GM12878 (cell line): ENCODE results near the gene PHGDH. TPM values are rescaled to one million over a fixed set of nuclear protein-coding genes. Genes with fewer than 3 reads are reported as not detected.

Source experiments
- ATAC-seq: fragments of 200-7000 bp; cut with Tn5 transposase; 3 replicates; pipeline ENCODE4 v1.9.1; 2020; ENCODE audit warnings: mild to moderate bottlenecking, moderate library complexity
- BruUV-seq: library from RNA; stranded (reverse); fragments of 400-500 nt; replicated peaks from 2 replicates; lab custom pipeline; 2021; lab: Mats Ljungman, UMichigan
- CTCF ChIA-PET: fragments of 300-600 bp; sonication (Branson Sonifier 250); formaldehyde crosslinking; extraction: SDS; loops from one replicate; lab custom pipeline; 2021; ENCODE audit warnings: inconsistent platforms; lab: Yijun Ruan, JAX
- POLR2A ChIA-PET: fragments of 350-600 bp; formaldehyde crosslinking; extraction: SDS; loops from one replicate; lab custom pipeline; 2021; ENCODE audit warnings: inconsistent platforms; lab: Charles Lee
- RAD21 ChIA-PET: fragments of 300-600 bp; sonication (Branson Sonifier 250); formaldehyde crosslinking; loops from one replicate; lab custom pipeline; 2023; ENCODE audit warnings: antibody characterized with exemption; ENCODE audit not compliant: unreplicated experiment; lab: Charles Lee
- SMC1A ChIA-PET: fragments of 300-600 bp; sonication (Branson Sonifier 250); formaldehyde crosslinking; loops from one replicate; lab custom pipeline; 2023; ENCODE audit not compliant: unreplicated experiment, uncharacterized antibody; lab: Charles Lee
- DNase-seq: peaks from one replicate; pipeline ENCODE4 v3.0.0-alpha.2; 2011; ENCODE audit warnings: low read depth, low spot score
- FAIRE-seq: peaks from 3 replicates; lab custom pipeline; 2011; peaks lifted over from hg19 to GRCh38; lab: Jason Lieb, UNC
- H2AFZ ChIP-seq: 2 replicates; pipeline ENCODE4 v1.6.0; 2011; ENCODE audit warnings: low read depth, low read length, control low read depth; ENCODE audit not compliant: control insufficient read depth
- H3K27ac ChIP-seq: 2 replicates; pipeline ENCODE4 v1.5.1; 2011; ENCODE audit warnings: control low read depth; ENCODE audit not compliant: control insufficient read depth, insufficient read depth
- H3K27me3 ChIP-seq, 2 experiments: replicated peaks in 1 of 2; 2 replicates each; pipeline versions ENCODE4 v1.6.0 to v1.6.1; 2011; ENCODE audit warnings: low read length in 1 of 2; ENCODE audit not compliant: control insufficient read depth in 2 of 2, insufficient read depth in 2 of 2
- H3K36me3 ChIP-seq, 2 experiments: 2 replicates each; pipeline ENCODE4 v1.5.1; 2011; ENCODE audit warnings: low read length in 1 of 2; ENCODE audit not compliant: control insufficient read depth in 2 of 2, insufficient read depth in 2 of 2
- H3K4me1 ChIP-seq: 2 replicates; pipeline ENCODE4 v1.6.1; 2011; ENCODE audit warnings: mild to moderate bottlenecking, low read length, moderate library complexity, mixed read lengths; ENCODE audit not compliant: control insufficient read depth, insufficient read depth
- H3K4me2 ChIP-seq: 2 replicates; pipeline ENCODE4 v1.6.0; 2011; ENCODE audit warnings: control low read depth; ENCODE audit not compliant: control insufficient read depth, insufficient read depth
- H3K4me3 ChIP-seq: fragments of 200-600 bp; sonication (generic); 2 replicates; pipeline ENCODE4 v1.5.1; 2016
- H3K79me2 ChIP-seq: 2 replicates; pipeline ENCODE4 v1.6.0; 2011; ENCODE audit warnings: low read length; ENCODE audit not compliant: control insufficient read depth, insufficient read depth
- H3K9ac ChIP-seq: 2 replicates; pipeline ENCODE4 v1.8.0; 2011; ENCODE audit warnings: low read length, control low read depth, mixed read lengths; ENCODE audit not compliant: control insufficient read depth, insufficient read depth
- H3K9me3 ChIP-seq: replicated peaks from 3 replicates; pipeline ENCODE4 v1.5.1; 2011; ENCODE audit warnings: mild to moderate bottlenecking, low read length; ENCODE audit not compliant: control insufficient read depth, insufficient read depth
- H4K20me1 ChIP-seq: 2 replicates; pipeline ENCODE4 v1.6.0; 2011; ENCODE audit not compliant: control insufficient read depth, insufficient read depth
- BCL11A ChIP-seq: IDR thresholded peaks from 2 replicates; pipeline ENCODE4 v1.6.1; 2011; ENCODE audit warnings: low read depth, low read length
- CHD2 ChIP-seq: IDR thresholded peaks from 2 replicates; pipeline ENCODE4 v1.6.1; 2011; ENCODE audit warnings: low read depth, low read length, improper control_type of control experiment, borderline replicate concordance
- CREM ChIP-seq: IDR thresholded peaks from 2 replicates; pipeline ENCODE4 v1.6.1; 2014; ENCODE audit warnings: antibody characterized with exemption, low read depth
- IRF3 ChIP-seq: fragments of 450-650 bp; IDR thresholded peaks from 2 replicates; pipeline ENCODE4 v1.6.1; 2014; ENCODE audit warnings: mild to moderate bottlenecking
- IRF4 ChIP-seq: IDR thresholded peaks from 2 replicates; pipeline ENCODE4 v1.6.1; 2011; ENCODE audit warnings: low read depth, low read length
- NKRF ChIP-seq: fragments of 450-650 bp; conservative IDR thresholded peaks from 2 replicates; pipeline ENCODE4 v1.6.1; 2017; ENCODE audit warnings: mild to moderate bottlenecking, moderate library complexity
- RB1 ChIP-seq: fragments of 450-650 bp; formaldehyde crosslinking; IDR thresholded peaks from 2 replicates; pipeline ENCODE4 v1.6.1; 2017; ENCODE audit warnings: mild to moderate bottlenecking, borderline replicate concordance
- USF2 ChIP-seq: IDR thresholded peaks from 2 replicates; pipeline ENCODE4 v1.6.1; 2011; ENCODE audit warnings: low read depth, low read length, improper control_type of control experiment, borderline replicate concordance
- ZZZ3 ChIP-seq: IDR thresholded peaks from 2 replicates; pipeline ENCODE4 v1.6.1; 2011; ENCODE audit warnings: low read depth; ENCODE audit not compliant: control insufficient read depth, insufficient read length
- WGBS: methylation state at CpG from one replicate; pipeline ENCODE4 v1.1.6; 2016; ENCODE audit warnings: low lambda C conversion rate; ENCODE audit not compliant: insufficient replicate concordance, insufficient coverage; ENCODE audit errors: missing lambda C conversion rate; 5-methylcytosine and 5-hydroxymethylcytosine counted together
- in situ Hi-C: fragments of 300-500 bp; cut with MboI; formaldehyde crosslinking; loops from 9 replicates; pipeline ENCODE4 v1.14.3; 2018; ENCODE audit warnings: mixed read lengths
- intact Hi-C: fragments of 100-400 bp; cut with micrococcal nuclease; formaldehyde crosslinking; loops from one replicate; pipeline ENCODE4 v1.14.2; 2022; ENCODE audit not compliant: unreplicated experiment
- polyA plus RNA-seq, 11 experiments: library from polyadenylated mRNA; depleted of rRNA in 4 of 11; unstranded in 6 of 11; stranded (reverse) in 5 of 11; fragments of >200 nt; fragmentation: Nextera tagmentation in 4 of 11; fragmentation: Illumina TruSeq in 1 of 11; extraction: Ambion mirVana in 4 of 11; extraction: Trizol in 1 of 11; gene quantifications; 1 replicate in 1 of 11; 2 replicates in 10 of 11; pipeline versions ENCODE4 v1.2.1 to v1.2.3, GENCODE V29; 2011 to 2016; ENCODE audit warnings: inconsistent platforms in 2 of 11, missing spikeins in 2 of 11, low read depth in 1 of 11
- total RNA-seq, 4 experiments: library from RNA; depleted of rRNA in 3 of 4; stranded (reverse); fragments of >200 nt in 3 of 4; fragmentation: Illumina TruSeq in 1 of 4; extraction: Trizol in 1 of 4; gene quantifications; 2 replicates each; pipeline versions ENCODE4 v1.2.1 to v1.2.3, GENCODE V29; 2013 to 2021

PHGDH gene
- total and polyA plus RNA-seq, 10 of the 15 experiments (the other 5 are each of a cell fraction or from before 2014, with no cell fraction given) = 3.9 to 47.8 (median 25.9) TPM

- POLR2A ChIA-PET = no interaction called here
- DNase-seq = no peak
- H3K79me2 ChIP-seq = no peaks in the 10 kb centered on the region
Measured at GRCh38 chr1:119720866-119721440, 9.2 kb downstream of the PHGDH start.

More at GRCh38 chr1:119720866-119721440, 9.2 kb downstream of the PHGDH start:
- H3K9me3 ChIP-seq = no peaks in the 10 kb centered on the region
- H3K36me3 ChIP-seq = no peaks in the 10 kb centered on the region; a peak in 1 of 4 replicates
- FAIRE-seq (no peak), ATAC-seq (no peak)
- no peak overlapping the region for H2AFZ ChIP-seq
- BruUV-seq = no TSS peak
- intact Hi-C loops = no loop called here
- SMC1A ChIA-PET = interaction anchor here (0.8 kb wide), 1 partner anchor 18 kb away, joined by 3 read pairs; no protein-coding TSS in a partner anchor
- no peak overlapping the region for H3K4me3 ChIP-seq
- H3K27me3 ChIP-seq = no peaks in the 10 kb centered on the region
- H4K20me1 ChIP-seq = no peaks in the 10 kb centered on the region
- H3K4me2 ChIP-seq = no peak overlapping the region
- RAD21 ChIA-PET = no interaction called here
- H3K27ac ChIP-seq = no peak overlapping the region
- WGBS = 75% methylated on average over 11 of the region's 11 CpGs
- in situ Hi-C loops = no loop called here
- H3K4me1 ChIP-seq = no peaks in the 10 kb centered on the region
- TF ChIP-seq CREM (no peak), IRF4 (no peak), BCL11A (no peak), IRF3 (no peak), CHD2 (no peak), NKRF (no peak), RB1 (no peak), USF2 (no peak), ZZZ3 (no peak)
- CTCF ChIA-PET = no interaction called here
- no peak overlapping the region for H3K9ac ChIP-seq
